Stimulated activated effector memory CD8-positive, alpha-beta T cell treated with anti-CD3 and anti-CD28 coated beads, Interleukin-12 subunit alpha, Interleukin-12 subunit beta, amount 100 ng/mL, for 72 hours (primary cell): ENCODE measurements around the gene ASTN2.

Experiments used
- ATAC-seq: fragments of 150-1000 bp; cut with Tn5 transposase; 2 replicates; pipeline ENCODE4 v1.10.0; 2021
- DNase-seq, 2 donors: peaks; one replicate each; pipeline ENCODE4 v3.0.0; 2021 to 2022; ENCODE audit warnings: low spot score in 2 of 2
- H3K27ac Mint-ChIP-seq: one replicate; pipeline ENCODE4 v1.8.0; 2022; ENCODE audit warnings: mild to moderate bottlenecking, mixed read lengths
- H3K36me3 Mint-ChIP-seq: one replicate; pipeline ENCODE4 v1.8.0; 2022; ENCODE audit warnings: mild to moderate bottlenecking, mixed read lengths
- H3K4me1 Mint-ChIP-seq: one replicate; pipeline ENCODE4 v1.8.0; 2022; ENCODE audit warnings: mixed read lengths
- H3K4me3 Mint-ChIP-seq: one replicate; pipeline ENCODE4 v1.8.0; 2022; ENCODE audit warnings: mild to moderate bottlenecking, mixed read lengths
- H3K9me3 Mint-ChIP-seq: one replicate; pipeline ENCODE4 v1.8.0; 2022; ENCODE audit warnings: mixed read lengths

Gene ASTN2

DNA sequence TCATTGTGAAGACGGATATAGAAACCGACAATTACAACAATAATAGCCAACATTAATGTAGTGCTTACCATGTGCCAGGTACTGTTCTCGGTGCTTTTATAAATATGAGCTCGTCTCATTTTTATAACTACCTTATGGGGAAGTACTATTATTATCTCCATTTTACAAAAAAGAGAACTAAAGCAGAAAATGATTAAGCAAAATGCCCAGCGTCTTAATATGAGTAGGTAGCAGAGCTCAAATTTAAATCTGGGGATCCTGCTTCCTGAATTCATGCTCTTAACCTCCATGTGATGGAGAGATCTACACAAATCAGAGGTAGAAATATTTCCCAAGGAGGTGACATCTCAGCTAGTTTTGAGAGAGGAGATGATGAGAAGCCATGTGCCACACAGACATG, 470.9 kb downstream of the ASTN2 start:
- Mint-ChIP-seq H3K9me3 (no peaks in the 10 kb centered on the region), H3K36me3 (no peaks in the 10 kb centered on the region), H3K4me3 (no peak overlapping the region), H3K4me1 (no peaks in the 10 kb centered on the region), H3K27ac (no peak overlapping the region)
- ATAC-seq (no peak), DNase-seq (no peak)

GRCh38 chr9:116942593-116943061, 472.2 kb downstream of the ASTN2 start:
- ATAC-seq (no peak), DNase-seq (no peak)
- Mint-ChIP-seq H3K4me1 (no peaks in the 10 kb centered on the region), H3K4me3 (no peak overlapping the region), H3K36me3 (no peaks in the 10 kb centered on the region), H3K27ac (no peak overlapping the region), H3K9me3 (no peaks in the 10 kb centered on the region)

- Mint-ChIP-seq H3K36me3 (no peaks in the 10 kb centered on the region), H3K4me3 (no peak overlapping the region), H3K9me3 (peaks cover 4% of the 10 kb centered on the region), H3K27ac (no peak overlapping the region), H3K4me1 (no peaks in the 10 kb centered on the region)
- DNase-seq (no peak), ATAC-seq (no peak)
These were observed 473.6 kb downstream of the ASTN2 start for GRCh38 chr9:116941266-116941665.

- peaks cover 6% of the 10 kb centered on the region for H3K9me3 Mint-ChIP-seq
- H3K4me3 Mint-ChIP-seq, result no peak overlapping the region
- DNase-seq (no peak), ATAC-seq (no peak)
- no peaks in the 10 kb centered on the region for H3K4me1 Mint-ChIP-seq
- H3K36me3 Mint-ChIP-seq, result peaks cover 4% of the 10 kb centered on the region
- no peak overlapping the region for H3K27ac Mint-ChIP-seq
These were observed 474.1 kb downstream of the ASTN2 start for GRCh38 chr9:116940614-116941215.

DNA sequence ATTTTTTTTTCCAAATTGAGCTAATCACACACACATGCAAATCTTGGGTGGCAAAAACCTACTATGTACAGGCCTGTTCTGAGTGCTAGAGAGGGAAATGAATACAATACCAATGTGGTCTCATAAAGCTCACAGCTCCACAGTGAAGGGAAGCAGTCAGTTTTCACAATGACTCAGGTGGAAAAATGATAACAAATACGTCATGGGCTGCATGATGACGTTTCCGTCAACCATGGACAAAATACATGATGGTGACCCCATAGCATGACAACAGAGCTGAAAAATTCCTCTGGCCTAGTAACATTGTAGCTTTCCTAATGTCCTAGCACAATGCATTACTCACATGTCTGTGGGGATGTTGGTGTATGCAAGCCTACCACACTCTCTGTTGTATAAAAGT, 475.2 kb downstream of the ASTN2 start:
- Mint-ChIP-seq H3K4me1 (no peaks in the 10 kb centered on the region), H3K9me3 (peaks cover 6% of the 10 kb centered on the region), H3K27ac (no peak overlapping the region), H3K36me3 (peaks cover 4% of the 10 kb centered on the region), H3K4me3 (no peak overlapping the region)
- no peak for ATAC-seq
- DNase-seq, result no peak

DNA sequence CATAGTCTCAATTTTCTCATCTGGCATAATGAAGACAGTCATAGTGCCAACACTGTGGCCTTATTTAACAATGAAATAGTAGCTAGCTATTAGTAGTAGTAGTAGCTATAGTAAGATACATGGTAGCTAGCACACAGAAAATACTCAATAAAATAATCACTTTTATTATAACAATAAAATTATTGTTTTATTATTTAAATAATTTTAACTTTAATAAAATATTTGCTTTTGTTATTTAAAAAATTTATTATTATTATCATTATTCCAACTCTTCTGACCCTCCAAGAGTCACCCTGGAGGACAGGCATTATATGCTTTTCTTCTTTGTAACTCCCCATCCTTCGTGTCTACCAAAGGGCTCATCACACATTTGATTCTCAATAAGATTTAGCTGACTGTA, 475.7 kb downstream of the ASTN2 start:
- Mint-ChIP-seq H3K36me3 (peaks cover 4% of the 10 kb centered on the region), H3K4me1 (no peaks in the 10 kb centered on the region)

GRCh38 chr9:116937361-116937760, 477.5 kb downstream of the ASTN2 start:
- no peak overlapping the region for H3K27ac Mint-ChIP-seq
- H3K4me3 Mint-ChIP-seq, result no peak overlapping the region
- DNase-seq (no peak), ATAC-seq (no peak)
- peaks cover 9% of the 10 kb centered on the region for H3K9me3 Mint-ChIP-seq
- peaks cover 4% of the 10 kb centered on the region for H3K36me3 Mint-ChIP-seq
- H3K4me1 Mint-ChIP-seq, result no peaks in the 10 kb centered on the region

More for the DNA sequence above, 475.7 kb downstream of the ASTN2 start:
- DNase-seq (no peak), ATAC-seq (no peak)
- peaks cover 6% of the 10 kb centered on the region for H3K9me3 Mint-ChIP-seq
- no peak overlapping the region for H3K4me3 Mint-ChIP-seq
- H3K27ac Mint-ChIP-seq, result no peak overlapping the region

DNA sequence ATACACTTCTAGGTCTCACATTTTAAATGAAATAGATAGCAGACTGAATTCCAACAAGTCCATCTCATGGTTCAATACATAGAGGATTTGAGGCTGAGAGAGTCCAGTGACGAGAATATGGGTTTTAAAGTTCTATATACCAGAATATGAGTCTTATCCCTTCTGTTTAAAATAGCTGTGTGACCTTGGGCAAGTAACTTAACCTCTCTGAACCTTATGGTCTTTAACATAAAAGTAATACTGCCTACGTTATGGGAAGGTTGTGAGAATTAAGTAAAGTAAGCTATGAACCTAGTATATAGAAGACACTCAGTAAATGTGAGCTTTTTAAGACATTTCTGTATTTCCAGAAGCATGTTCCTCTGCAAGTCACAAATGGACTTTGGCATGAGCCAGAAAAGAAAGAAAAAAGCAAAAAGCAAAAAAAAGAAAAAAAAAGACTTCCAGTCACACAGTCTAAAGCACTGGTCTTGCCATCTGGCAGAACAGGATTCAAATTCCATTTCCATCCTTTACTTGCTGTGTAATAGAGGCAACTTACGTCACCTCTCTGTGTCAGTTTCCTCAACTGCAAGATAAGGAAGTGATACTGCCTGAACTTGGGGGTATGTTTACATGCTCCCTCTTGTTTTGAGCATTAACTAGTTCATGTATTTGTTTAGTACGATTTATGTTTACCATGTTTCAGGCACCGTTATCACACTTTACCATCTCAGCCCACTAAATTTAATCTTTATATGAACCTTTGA, 479.5 kb downstream of the ASTN2 start:
- DNase-seq, result no peak
- H3K27ac Mint-ChIP-seq, result no peak overlapping the region
- H3K36me3 Mint-ChIP-seq, result peaks cover 4% of the 10 kb centered on the region
- ATAC-seq, result no peak
- H3K4me1 Mint-ChIP-seq, result no peaks in the 10 kb centered on the region
- H3K9me3 Mint-ChIP-seq, result peaks cover 15% of the 10 kb centered on the region
- H3K4me3 Mint-ChIP-seq, result no peak overlapping the region

GRCh38 chr9:116934131-116934530, 480.7 kb downstream of the ASTN2 start:
- no peaks in the 10 kb centered on the region for H3K4me1 Mint-ChIP-seq
- ATAC-seq (no peak), DNase-seq (no peak)

DNA sequence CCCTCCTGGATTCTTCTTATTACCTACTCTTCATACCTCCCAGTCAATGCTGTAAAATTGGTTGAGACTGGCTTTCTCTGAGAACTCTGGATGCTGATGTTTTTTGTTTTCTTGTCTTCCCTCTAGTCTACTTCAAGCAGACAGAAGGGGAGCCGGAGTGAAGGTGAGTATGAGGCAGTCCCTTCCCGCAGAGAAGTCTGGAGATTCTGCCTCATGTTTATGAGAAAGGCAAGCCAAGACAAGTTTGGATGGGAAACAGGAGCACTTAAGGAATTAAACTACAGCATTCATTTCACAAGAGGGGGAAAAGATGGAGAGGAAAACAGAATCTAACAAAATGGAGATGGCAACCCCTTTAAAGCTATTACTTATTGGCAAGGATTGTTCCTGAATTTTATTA, 481.6 kb downstream of the ASTN2 start:
- DNase-seq, result no peak
- Mint-ChIP-seq H3K27ac (no peak overlapping the region), H3K9me3 (peaks cover 15% of the 10 kb centered on the region), H3K4me3 (no peak overlapping the region), H3K36me3 (peaks cover 4% of the 10 kb centered on the region), H3K4me1 (no peaks in the 10 kb centered on the region)
- no peak for ATAC-seq

More at GRCh38 chr9:116934131-116934530, 480.7 kb downstream of the ASTN2 start:
- Mint-ChIP-seq H3K27ac (no peak overlapping the region), H3K36me3 (peaks cover 4% of the 10 kb centered on the region), H3K4me3 (no peak overlapping the region), H3K9me3 (peaks cover 15% of the 10 kb centered on the region)

DNA sequence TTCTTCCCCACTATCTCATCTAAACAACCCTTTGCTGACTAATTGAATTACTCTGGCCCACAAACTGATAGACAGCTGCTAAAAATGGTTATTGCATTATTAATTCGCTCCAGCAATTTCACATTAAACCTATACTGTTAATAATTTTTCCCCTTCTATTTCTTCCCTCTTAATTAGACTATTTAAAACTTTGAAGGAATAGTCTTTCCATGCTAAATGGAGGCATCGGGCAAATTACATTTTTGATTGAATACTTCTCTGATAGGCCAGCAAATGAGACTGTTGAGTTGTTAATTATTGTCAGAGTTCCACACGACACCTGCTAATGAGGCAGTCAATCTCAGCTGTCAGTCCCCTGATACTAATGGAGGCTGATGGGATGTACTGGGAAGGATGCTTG, 485.2 kb downstream of the ASTN2 start:
- Mint-ChIP-seq H3K4me1 (no peaks in the 10 kb centered on the region), H3K4me3 (no peak overlapping the region), H3K9me3 (peaks cover 9% of the 10 kb centered on the region), H3K27ac (no peak overlapping the region), H3K36me3 (no peaks in the 10 kb centered on the region)
- DNase-seq (no peak), ATAC-seq (no peak)

DNA sequence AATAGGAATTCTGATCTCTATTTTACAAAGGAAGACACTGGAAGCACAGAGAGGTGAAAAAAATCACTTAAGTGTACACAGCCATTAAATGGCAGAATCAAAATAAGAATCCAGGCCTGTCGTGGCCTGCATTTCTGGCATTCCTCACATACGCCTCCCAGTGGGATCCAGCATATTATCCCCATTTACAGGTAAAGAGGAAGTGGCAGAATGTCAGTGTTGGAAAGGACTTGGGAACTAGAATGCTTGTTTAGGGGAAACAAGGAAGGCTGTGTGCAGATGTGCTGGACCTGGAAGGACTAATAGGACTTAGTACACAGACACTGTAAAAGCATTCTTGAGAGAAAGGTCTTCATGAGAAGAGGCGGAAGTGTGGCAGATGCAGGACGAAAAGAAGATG, 486.0 kb downstream of the ASTN2 start:
- H3K4me3 Mint-ChIP-seq, result no peak overlapping the region
- ATAC-seq (no peak), DNase-seq (no peak)
- H3K9me3 Mint-ChIP-seq, result peaks cover 9% of the 10 kb centered on the region
- no peak overlapping the region for H3K27ac Mint-ChIP-seq
- no peaks in the 10 kb centered on the region for H3K36me3 Mint-ChIP-seq
- H3K4me1 Mint-ChIP-seq, result no peaks in the 10 kb centered on the region

- H3K4me1 Mint-ChIP-seq, result no peaks in the 10 kb centered on the region
- no peak overlapping the region for H3K27ac Mint-ChIP-seq
- H3K36me3 Mint-ChIP-seq, result no peaks in the 10 kb centered on the region
- H3K4me3 Mint-ChIP-seq, result no peak overlapping the region
- DNase-seq, result no peak
- ATAC-seq, result no peak
- peaks cover 8% of the 10 kb centered on the region for H3K9me3 Mint-ChIP-seq
These were observed 486.6 kb downstream of the ASTN2 start for GRCh38 chr9:116928289-116928688.

DNA sequence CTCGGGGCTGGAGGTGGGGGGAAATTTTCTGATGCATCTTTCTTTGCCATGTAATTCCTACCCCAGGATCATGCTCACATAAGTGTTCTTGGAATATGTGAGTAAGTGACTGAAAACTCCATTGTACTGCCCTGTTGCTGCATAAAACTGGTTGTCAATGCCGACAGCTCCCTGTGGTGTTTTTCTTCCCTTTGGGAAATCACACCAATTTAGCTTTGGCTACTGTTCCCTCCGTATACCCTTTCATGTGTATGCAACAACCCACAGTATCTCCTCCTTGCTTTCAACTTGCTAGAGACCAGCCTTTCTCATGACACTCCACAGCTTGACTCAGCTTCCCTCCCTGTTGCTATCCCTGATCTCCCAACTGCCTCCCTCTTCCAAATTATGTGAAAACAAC, 487.1 kb downstream of the ASTN2 start:
- H3K9me3 Mint-ChIP-seq, result peaks cover 7% of the 10 kb centered on the region
- H3K27ac Mint-ChIP-seq, result no peak overlapping the region
- H3K36me3 Mint-ChIP-seq, result no peaks in the 10 kb centered on the region
- ATAC-seq (no peak), DNase-seq (no peak)
- H3K4me3 Mint-ChIP-seq, result no peak overlapping the region
- H3K4me1 Mint-ChIP-seq, result no peaks in the 10 kb centered on the region

- no peaks in the 10 kb centered on the region for H3K36me3 Mint-ChIP-seq
- H3K4me3 Mint-ChIP-seq, result no peak overlapping the region
- DNase-seq (no peak), ATAC-seq (no peak)
- H3K4me1 Mint-ChIP-seq, result no peaks in the 10 kb centered on the region
- no peak overlapping the region for H3K27ac Mint-ChIP-seq
- peaks cover 2% of the 10 kb centered on the region for H3K9me3 Mint-ChIP-seq
These were observed 489.7 kb downstream of the ASTN2 start for GRCh38 chr9:116925121-116925520.

GRCh38 chr9:116924462-116925110, 490.3 kb downstream of the ASTN2 start:
- no peaks in the 10 kb centered on the region for H3K36me3 Mint-ChIP-seq
- ATAC-seq (no peak), DNase-seq (no peak)
- peaks cover 2% of the 10 kb centered on the region for H3K9me3 Mint-ChIP-seq
- no peak overlapping the region for H3K4me3 Mint-ChIP-seq
- no peaks in the 10 kb centered on the region for H3K4me1 Mint-ChIP-seq
- no peak overlapping the region for H3K27ac Mint-ChIP-seq
